ENCODE measurements around the gene PLA2G6. TPM values are rescaled to one million over a fixed set of nuclear protein-coding genes. Genes with fewer than 3 reads are reported as not detected.
"Not testable (repeated sequence)": the region's sequence is repeated elsewhere in the genome, so short reads cannot be mapped to it uniquely, and the experiment has no call there.

Gene PLA2G6
- total RNA-seq, 1 donor from 2014 or later, result 76.4 TPM

DNA sequence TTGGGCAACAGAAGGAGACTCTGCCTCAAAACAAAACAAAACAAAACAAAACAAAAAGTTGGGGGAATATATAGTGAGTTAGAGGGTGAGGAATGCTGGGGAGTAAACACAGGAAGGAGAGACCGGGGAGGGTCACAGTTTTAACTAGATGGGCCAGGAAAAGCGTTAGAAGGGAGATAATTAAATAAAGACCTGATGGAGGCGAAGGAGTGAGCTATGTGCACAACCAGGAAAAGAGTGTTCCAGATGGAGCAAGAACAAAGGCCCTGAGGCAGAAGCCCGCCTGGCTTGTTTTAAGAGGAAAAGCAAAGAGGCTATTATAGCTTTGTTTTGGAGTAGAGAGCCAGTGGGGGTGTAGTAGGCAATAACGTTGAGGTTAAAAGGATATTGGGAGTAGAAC is 4.8 kb upstream of the PLA2G6 start:
- H3K9me3 Mint-ChIP-seq (ENCODE audit: low read depth), result no peaks in the 10 kb centered on the region
- DNase-seq (ENCODE audit: low spot score, unreplicated experiment), result no peak
- H3K4me1 Mint-ChIP-seq (ENCODE audit: low read depth), result peaks cover 19% of the 10 kb centered on the region
- TF ChIP-seq, protein P1, sequence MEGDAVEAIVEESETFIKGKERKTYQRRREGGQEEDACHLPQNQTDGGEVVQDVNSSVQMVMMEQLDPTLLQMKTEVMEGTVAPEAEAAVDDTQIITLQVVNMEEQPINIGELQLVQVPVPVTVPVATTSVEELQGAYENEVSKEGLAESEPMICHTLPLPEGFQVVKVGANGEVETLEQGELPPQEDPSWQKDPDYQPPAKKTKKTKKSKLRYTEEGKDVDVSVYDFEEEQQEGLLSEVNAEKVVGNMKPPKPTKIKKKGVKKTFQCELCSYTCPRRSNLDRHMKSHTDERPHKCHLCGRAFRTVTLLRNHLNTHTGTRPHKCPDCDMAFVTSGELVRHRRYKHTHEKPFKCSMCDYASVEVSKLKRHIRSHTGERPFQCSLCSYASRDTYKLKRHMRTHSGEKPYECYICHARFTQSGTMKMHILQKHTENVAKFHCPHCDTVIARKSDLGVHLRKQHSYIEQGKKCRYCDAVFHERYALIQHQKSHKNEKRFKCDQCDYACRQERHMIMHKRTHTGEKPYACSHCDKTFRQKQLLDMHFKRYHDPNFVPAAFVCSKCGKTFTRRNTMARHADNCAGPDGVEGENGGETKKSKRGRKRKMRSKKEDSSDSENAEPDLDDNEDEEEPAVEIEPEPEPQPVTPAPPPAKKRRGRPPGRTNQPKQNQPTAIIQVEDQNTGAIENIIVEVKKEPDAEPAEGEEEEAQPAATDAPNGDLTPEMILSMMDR (IDR thresholded peaks at IDR 0.05; ENCODE audit: unreplicated experiment), result no peak
- no peaks in the 10 kb centered on the region for H3K27me3 Mint-ChIP-seq
- peak overlapping the region; percentile 2 for H3K27ac Mint-ChIP-seq
- H3K36me3 Mint-ChIP-seq (ENCODE audit: insufficient read depth), result no peaks in the 10 kb centered on the region
- no peak overlapping the region for H3K4me3 Mint-ChIP-seq (ENCODE audit: low read depth)

DNA sequence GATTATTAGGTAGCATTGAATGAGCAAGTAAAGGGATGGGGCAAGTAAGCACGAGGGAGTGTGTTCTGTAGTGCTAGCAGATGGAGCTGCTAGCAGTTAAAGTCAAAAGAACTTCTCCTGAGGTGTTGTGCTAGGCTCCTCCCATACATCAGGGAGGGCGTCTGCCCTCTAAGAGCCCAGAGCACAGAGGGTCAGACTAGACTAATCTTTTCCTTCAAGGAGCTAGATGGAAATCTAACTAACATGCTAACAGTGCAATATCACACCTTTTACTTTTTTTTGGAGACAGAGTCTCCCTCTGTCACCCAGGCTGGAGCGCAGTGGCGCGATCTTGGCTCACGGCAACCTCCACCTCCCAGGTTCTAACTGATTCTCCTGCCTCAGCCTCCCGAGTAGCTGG is 3.2 kb upstream of the PLA2G6 start:
- no peaks in the 10 kb centered on the region for H3K27me3 Mint-ChIP-seq
- H3K4me1 Mint-ChIP-seq (ENCODE audit: low read depth), result peaks cover 35% of the 10 kb centered on the region
- no peaks in the 10 kb centered on the region for H3K9me3 Mint-ChIP-seq (ENCODE audit: low read depth)
- H3K27ac Mint-ChIP-seq, result no peak overlapping the region
- no peak for DNase-seq (ENCODE audit: low spot score, unreplicated experiment)
- H3K4me3 Mint-ChIP-seq (ENCODE audit: low read depth), result no peak overlapping the region
- H3K36me3 Mint-ChIP-seq (ENCODE audit: insufficient read depth), result no peaks in the 10 kb centered on the region
- TF ChIP-seq, protein P1 (IDR thresholded peaks at IDR 0.05; ENCODE audit: unreplicated experiment), result no peak

DNA sequence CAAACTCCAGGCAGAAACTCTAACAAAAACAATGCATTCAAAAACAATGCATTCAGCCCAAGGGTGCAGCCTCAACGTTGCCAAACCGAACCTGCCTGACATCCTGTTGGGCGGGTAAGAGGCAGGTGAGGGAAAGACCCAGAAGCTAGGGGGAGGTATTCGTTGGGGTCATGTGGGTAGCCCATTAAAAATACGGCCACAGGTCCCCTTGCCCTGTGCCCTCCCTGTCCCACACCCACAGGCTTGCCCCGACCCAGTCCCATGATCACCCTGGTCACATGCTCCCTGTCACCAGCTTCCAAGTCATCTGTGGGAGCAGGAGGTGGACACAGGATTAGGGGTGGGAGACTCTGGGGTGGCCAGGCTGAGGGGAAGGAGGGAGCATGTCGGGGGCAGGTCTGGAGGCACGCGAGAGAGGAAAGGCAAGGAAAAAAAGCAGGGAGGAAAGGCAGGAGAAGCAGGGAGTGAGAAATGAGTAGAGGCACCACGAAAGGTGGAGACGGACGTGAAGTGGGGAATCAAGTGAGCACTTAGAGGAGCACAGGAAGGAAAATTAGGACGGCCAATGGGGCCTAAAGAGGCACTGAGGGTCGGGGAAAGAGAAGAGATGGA is 683 bp downstream of the PLA2G6 start:
- peak overlapping the region; percentile 98 for H3K27ac Mint-ChIP-seq
- peaks cover 33% of the 10 kb centered on the region for H3K4me1 Mint-ChIP-seq (ENCODE audit: low read depth)
- TF ChIP-seq, protein P1 (IDR thresholded peaks at IDR 0.05; ENCODE audit: unreplicated experiment), result no peak
- peak overlapping the region; percentile 96 for H3K4me3 Mint-ChIP-seq (ENCODE audit: low read depth)
- no peaks in the 10 kb centered on the region for H3K27me3 Mint-ChIP-seq
- no peak for DNase-seq (ENCODE audit: low spot score, unreplicated experiment)
- no peaks in the 10 kb centered on the region for H3K9me3 Mint-ChIP-seq (ENCODE audit: low read depth)
- H3K36me3 Mint-ChIP-seq (ENCODE audit: insufficient read depth), result no peaks in the 10 kb centered on the region

DNA sequence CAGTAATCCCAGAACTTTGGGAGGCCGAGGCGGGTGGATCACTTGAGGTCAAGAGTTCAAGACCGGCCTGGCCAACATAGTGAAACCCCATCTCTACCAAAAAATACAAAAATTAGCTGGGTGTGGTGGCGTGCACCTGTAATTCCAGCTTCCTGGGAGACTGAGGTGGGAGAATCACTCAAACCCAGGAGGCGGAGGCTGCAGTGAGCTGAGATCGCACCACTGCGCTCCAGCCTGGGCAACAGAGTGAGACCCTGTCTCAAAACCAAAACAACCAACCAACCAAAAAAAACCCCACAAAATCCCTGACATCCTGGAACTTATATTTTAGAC is 3.1 kb downstream of the PLA2G6 start:
- peaks cover 33% of the 10 kb centered on the region for H3K4me1 Mint-ChIP-seq (ENCODE audit: low read depth)
- H3K4me3 Mint-ChIP-seq (ENCODE audit: low read depth); H3K27me3 Mint-ChIP-seq; H3K36me3 Mint-ChIP-seq (ENCODE audit: insufficient read depth); H3K9me3 Mint-ChIP-seq (ENCODE audit: low read depth); H3K27ac Mint-ChIP-seq; DNase-seq (ENCODE audit: low spot score, unreplicated experiment): not testable (repeated sequence)

DNA sequence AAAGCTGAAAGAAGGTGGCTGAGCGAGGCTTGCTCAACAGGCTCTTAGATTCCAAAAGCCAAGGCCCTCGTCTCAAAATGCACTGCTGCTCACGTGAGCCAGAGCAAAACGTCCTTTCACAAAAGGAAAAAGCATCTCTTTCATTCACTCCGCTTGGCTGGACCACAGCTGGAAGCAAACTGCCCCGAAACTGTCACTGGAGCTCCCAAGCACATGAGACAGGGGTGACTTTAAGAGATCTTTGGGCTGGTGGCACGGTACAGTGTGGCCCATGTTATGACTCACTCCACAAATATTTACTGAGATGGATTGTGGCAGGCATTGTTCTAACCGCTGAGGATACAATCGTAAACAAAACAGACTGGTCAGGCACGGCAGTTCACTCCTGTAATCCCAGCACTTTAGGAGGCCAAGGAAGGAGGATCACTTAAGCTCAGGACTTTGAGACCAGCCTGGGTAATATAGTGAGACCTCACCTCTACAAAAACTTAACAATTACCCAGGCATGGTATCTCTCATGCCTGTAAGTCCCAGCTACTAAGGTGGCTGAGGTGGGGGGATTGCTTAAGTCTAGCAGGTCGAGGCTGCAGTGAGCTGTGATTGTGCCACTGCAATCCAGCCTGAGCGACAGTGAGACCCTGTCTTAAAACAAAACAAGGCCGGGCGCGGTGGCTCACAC is 3.6 kb downstream of the PLA2G6 start:
- Mint-ChIP-seq H3K27ac (peak overlapping the region; percentile 91), H3K27me3 (no peaks in the 10 kb centered on the region), H3K4me1 (ENCODE audit: low read depth) (peaks cover 34% of the 10 kb centered on the region), H3K9me3 (ENCODE audit: low read depth) (no peaks in the 10 kb centered on the region), H3K4me3 (ENCODE audit: low read depth) (no peak overlapping the region), H3K36me3 (ENCODE audit: insufficient read depth) (no peaks in the 10 kb centered on the region)
- no peak for DNase-seq (ENCODE audit: low spot score, unreplicated experiment)
- TF ChIP-seq, protein P1 (IDR thresholded peaks at IDR 0.05; ENCODE audit: unreplicated experiment), result no peak

DNA sequence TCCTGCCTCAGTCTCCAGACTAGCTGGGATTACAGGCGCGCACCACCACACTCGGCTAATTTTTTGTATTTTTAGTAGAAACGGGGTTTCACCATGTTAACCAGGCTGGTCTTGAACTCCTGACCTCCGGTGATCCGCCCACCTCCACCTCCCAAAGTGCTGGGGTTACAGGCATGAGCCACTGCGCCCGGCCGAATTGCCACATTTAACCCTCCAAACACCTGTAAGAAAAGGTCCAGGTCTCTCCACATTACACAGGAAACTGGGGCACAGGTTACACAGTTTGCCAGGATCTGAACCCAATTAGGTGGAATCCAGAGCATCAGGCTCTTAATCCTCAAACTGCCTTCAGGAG is 4.1 kb downstream of the PLA2G6 start:
- peak overlapping the region; percentile 91 for H3K27ac Mint-ChIP-seq
- not testable (repeated sequence) for H3K27me3 Mint-ChIP-seq; H3K36me3 Mint-ChIP-seq (ENCODE audit: insufficient read depth); H3K4me3 Mint-ChIP-seq (ENCODE audit: low read depth); DNase-seq (ENCODE audit: low spot score, unreplicated experiment); H3K9me3 Mint-ChIP-seq (ENCODE audit: low read depth)
- H3K4me1 Mint-ChIP-seq (ENCODE audit: low read depth), result peaks cover 35% of the 10 kb centered on the region

All from progenitor cell of endocrine pancreas (in vitro differentiated cells).